HEK293T (cell line): Measurements from ENCODE around the gene ABO.
"Not testable (repeated sequence)": the region's sequence is repeated elsewhere in the genome, so short reads cannot be mapped to it uniquely, and the experiment has no call there.

Experiments
- CTCF ChIA-PET: fragments of 350-600 bp; formaldehyde crosslinking; extraction: SDS; loops from one replicate; lab custom pipeline; 2021; ENCODE audit warnings: antibody characterized with exemption, inconsistent platforms; lab: Yijun Ruan, JAX
- POLR2A ChIA-PET: fragments of 350-600 bp; formaldehyde crosslinking; extraction: SDS; loops from one replicate; lab custom pipeline; 2020; ENCODE audit warnings: antibody characterized with exemption, inconsistent platforms; lab: Yijun Ruan, JAX
- DNase-seq: peaks from one replicate; pipeline ENCODE4 v3.0.0; 2012; ENCODE audit warnings: mixed read lengths; ENCODE audit errors: extremely low spot score
- ARNT ChIP-seq: fragments of 450-650 bp; IDR thresholded peaks from 2 replicates; pipeline ENCODE4 v1.6.1; 2017; ENCODE audit warnings: mild to moderate bottlenecking
- BHLHE40 ChIP-seq: fragments of 450-650 bp; IDR thresholded peaks from 2 replicates; pipeline ENCODE4 v1.6.1; 2016; ENCODE audit warnings: mild to moderate bottlenecking, moderate library complexity, borderline replicate concordance
- CTBP1 ChIP-seq: fragments of 450-650 bp; IDR thresholded peaks from 2 replicates; pipeline ENCODE4 v1.6.1; 2016; ENCODE audit warnings: borderline replicate concordance
- ELF4 ChIP-seq: fragments of 450-650 bp; IDR thresholded peaks from 2 replicates; pipeline ENCODE4 v1.6.1; 2017; ENCODE audit warnings: antibody characterized with exemption
- FOXA1 ChIP-seq: fragments of 450-650 bp; IDR thresholded peaks from 2 replicates; pipeline ENCODE4 v1.6.1; 2016; ENCODE audit warnings: mild to moderate bottlenecking
- FOXK2 ChIP-seq: fragments of 450-650 bp; IDR thresholded peaks from 2 replicates; pipeline ENCODE4 v1.6.1; 2016; ENCODE audit warnings: mild to moderate bottlenecking
- FOXM1 ChIP-seq: fragments of 450-650 bp; IDR thresholded peaks from 2 replicates; pipeline ENCODE4 v1.6.1; 2017; ENCODE audit warnings: mild to moderate bottlenecking, borderline replicate concordance
- HDGF ChIP-seq: fragments of 450-650 bp; IDR thresholded peaks from 2 replicates; pipeline ENCODE4 v1.6.1; 2017; ENCODE audit warnings: antibody characterized with exemption, borderline replicate concordance
- L3MBTL2 ChIP-seq: fragments of 450-650 bp; conservative IDR thresholded peaks from 2 replicates; pipeline ENCODE4 v1.6.1; 2016; ENCODE audit warnings: mild to moderate bottlenecking
- LEF1 ChIP-seq: fragments of 450-650 bp; IDR thresholded peaks from 2 replicates; pipeline ENCODE4 v1.6.1; 2017; ENCODE audit warnings: mild to moderate bottlenecking, borderline replicate concordance
- NFRKB ChIP-seq: fragments of 450-650 bp; IDR thresholded peaks from 2 replicates; pipeline ENCODE4 v1.6.1; 2016; ENCODE audit warnings: mild to moderate bottlenecking, moderate library complexity
- PKNOX1 ChIP-seq: fragments of 450-650 bp; IDR thresholded peaks from 2 replicates; pipeline ENCODE4 v1.6.1; 2016
- SP1 ChIP-seq: fragments of 450-650 bp; IDR thresholded peaks from 2 replicates; pipeline ENCODE4 v1.6.1; 2017
- SUZ12 ChIP-seq: fragments of 450-650 bp; IDR thresholded peaks from 2 replicates; pipeline ENCODE4 v1.6.1; 2016; ENCODE audit warnings: mild to moderate bottlenecking
- TARDBP ChIP-seq: fragments of 450-650 bp; IDR thresholded peaks from 2 replicates; pipeline ENCODE4 v1.6.1; 2016
- ZNF384 ChIP-seq: fragments of 450-650 bp; IDR thresholded peaks from 2 replicates; pipeline ENCODE4 v1.6.1; 2016

ABO gene

GRCh38 chr9:133273819-133274218 lies 1.2 kb downstream of the ABO start:
- DNase-seq: no peak
- ChIA-PET POLR2A (no interaction called here), CTCF (no interaction called here)
- no peak for TF ChIP-seq ARNT
- TF ChIP-seq HDGF: no peak
- TF ChIP-seq NFRKB: no peak
- no peak for TF ChIP-seq L3MBTL2
- no peak for TF ChIP-seq CTBP1
- TF ChIP-seq LEF1: no peak
- TF ChIP-seq BHLHE40: no peak
- TF ChIP-seq SUZ12: no peak
- no peak for TF ChIP-seq FOXA1
- no peak for TF ChIP-seq SP1
- no peak for TF ChIP-seq ZNF384
- TF ChIP-seq FOXM1: no peak
- TF ChIP-seq FOXK2: no peak
- no peak for TF ChIP-seq ELF4

- no peak for DNase-seq
- ChIA-PET POLR2A (no interaction called here), CTCF (no interaction called here)
- no peak for TF ChIP-seq FOXA1
- TF ChIP-seq TARDBP: no peak
- no peak for TF ChIP-seq HDGF
- no peak for TF ChIP-seq L3MBTL2
- TF ChIP-seq LEF1: no peak
- no peak for TF ChIP-seq CTBP1
- TF ChIP-seq NFRKB: no peak
- TF ChIP-seq ARNT: no peak
- no peak for TF ChIP-seq FOXM1
- no peak for TF ChIP-seq SUZ12
- no peak for TF ChIP-seq BHLHE40
- TF ChIP-seq SP1: no peak
- TF ChIP-seq PKNOX1: no peak
- no peak for TF ChIP-seq FOXK2
Observed at GRCh38 chr9:133273098-133273497, 1.9 kb downstream of the ABO start.

- CTCF ChIA-PET: interaction anchor here (0.7 kb wide), 1 partner anchor 89 kb away, joined by 3 read pairs; no protein-coding TSS in a partner anchor
- POLR2A ChIA-PET: no interaction called here
- no peak for TF ChIP-seq ARNT
- TF ChIP-seq SP1: no peak
- TF ChIP-seq ELF4: no peak
- TF ChIP-seq ZNF384: no peak
- TF ChIP-seq NFRKB: no peak
- no peak for TF ChIP-seq LEF1
- no peak for TF ChIP-seq SUZ12
- TF ChIP-seq HDGF: no peak
- TF ChIP-seq L3MBTL2: no peak
- no peak for DNase-seq
Observed at GRCh38 chr9:133269537-133270362, 5.3 kb downstream of the ABO start.

GRCh38 chr9:133269136-133269535 lies 5.9 kb downstream of the ABO start:
- DNase-seq, POLR2A ChIA-PET, CTCF ChIA-PET: not testable (repeated sequence)

- ChIA-PET POLR2A (no interaction called here), CTCF (no interaction called here)
- TF ChIP-seq FOXK2 (no peak), ARNT (no peak), ELF4 (no peak), BHLHE40 (no peak), FOXA1 (no peak), NFRKB (no peak), ZNF384 (no peak), CTBP1 (no peak), SP1 (no peak), FOXM1 (no peak), PKNOX1 (no peak), TARDBP (no peak), LEF1 (no peak), L3MBTL2 (no peak), HDGF (no peak), SUZ12 (no peak)
- no peak for DNase-seq
Observed at GRCh38 chr9:133268335-133269056, 6.5 kb downstream of the ABO start.

- POLR2A ChIA-PET: no interaction called here
- CTCF ChIA-PET: no interaction called here
- DNase-seq: no peak
- TF ChIP-seq FOXK2: no peak
- TF ChIP-seq PKNOX1: no peak
- no peak for TF ChIP-seq BHLHE40
- TF ChIP-seq CTBP1: no peak
- no peak for TF ChIP-seq FOXM1
- no peak for TF ChIP-seq L3MBTL2
- no peak for TF ChIP-seq SUZ12
- TF ChIP-seq TARDBP: no peak
- no peak for TF ChIP-seq HDGF
- TF ChIP-seq ARNT: no peak
- no peak for TF ChIP-seq ZNF384
- TF ChIP-seq SP1: no peak
- no peak for TF ChIP-seq FOXA1
- TF ChIP-seq LEF1: no peak
- TF ChIP-seq ELF4: no peak
- TF ChIP-seq NFRKB: no peak
Observed at GRCh38 chr9:133264235-133264764, 10.7 kb downstream of the ABO start.
